HEK293T (cell line): Measurements from ENCODE around the gene CDKN3.

ENCODE experiments used
- BHLHE40 ChIP-seq: fragments of 450-650 bp; IDR thresholded peaks from 2 replicates; pipeline ENCODE4 v1.6.1; 2016; ENCODE audit warnings: mild to moderate bottlenecking, moderate library complexity, borderline replicate concordance
- ELF4 ChIP-seq: fragments of 450-650 bp; IDR thresholded peaks from 2 replicates; pipeline ENCODE4 v1.6.1; 2017; ENCODE audit warnings: antibody characterized with exemption
- LEF1 ChIP-seq: fragments of 450-650 bp; IDR thresholded peaks from 2 replicates; pipeline ENCODE4 v1.6.1; 2017; ENCODE audit warnings: mild to moderate bottlenecking, borderline replicate concordance
- NFRKB ChIP-seq: fragments of 450-650 bp; IDR thresholded peaks from 2 replicates; pipeline ENCODE4 v1.6.1; 2016; ENCODE audit warnings: mild to moderate bottlenecking, moderate library complexity
- TARDBP ChIP-seq: fragments of 450-650 bp; IDR thresholded peaks from 2 replicates; pipeline ENCODE4 v1.6.1; 2016

DNA sequence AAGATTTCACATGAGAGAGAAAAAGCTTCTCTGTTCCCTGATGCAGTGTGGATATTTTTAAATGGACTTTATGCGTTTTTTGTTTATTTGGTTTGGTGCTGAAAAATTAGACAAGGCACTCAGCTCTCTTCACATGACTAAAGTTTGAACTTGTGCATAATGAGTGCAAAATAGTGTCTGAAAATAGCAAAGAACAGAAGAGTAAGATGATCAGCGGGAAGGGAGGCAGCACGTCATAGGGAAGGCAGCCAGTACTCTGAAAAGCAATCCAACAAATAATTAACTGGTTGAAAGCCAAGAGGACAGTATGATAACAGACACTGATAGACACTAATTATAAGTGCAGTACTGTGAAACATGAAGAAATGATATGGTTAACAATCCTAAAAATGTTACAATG, 46.6 kb upstream of the CDKN3 start:
- no peak for TF ChIP-seq TARDBP
- TF ChIP-seq ELF4 = no peak
- no peak for TF ChIP-seq LEF1
- TF ChIP-seq BHLHE40 = no peak
- no peak for TF ChIP-seq NFRKB
